H9 (cell line): ENCODE data around the gene ANK2. TPM values are rescaled to one million over a fixed set of nuclear protein-coding genes. Genes with fewer than 3 reads are reported as not detected.

Source experiments
- DNase-seq: peaks from one replicate; pipeline ENCODE4 v3.0.0-alpha.2; 2017
- H2AFZ ChIP-seq: one replicate; pipeline ENCODE4 v1.6.1; 2013; ENCODE audit warnings: mild to moderate bottlenecking, low read length, control low read depth, moderate library complexity
- H2AK5ac ChIP-seq: 2 replicates; pipeline ENCODE4 v1.6.1; 2013; ENCODE audit warnings: low read length, control low read depth, mixed read lengths; ENCODE audit not compliant: insufficient read length
- H2BK120ac ChIP-seq: one replicate; pipeline ENCODE4 v1.6.1; 2013; ENCODE audit warnings: low read depth, mild to moderate bottlenecking, low read length, control low read depth, inconsistent platforms; ENCODE audit not compliant: poor library complexity, severe bottlenecking
- H2BK12ac ChIP-seq: 2 replicates; pipeline ENCODE4 v1.6.1; 2013; ENCODE audit warnings: low read length, control low read depth, mixed read lengths, low read depth; ENCODE audit not compliant: insufficient read length
- H2BK15ac ChIP-seq: 2 replicates; pipeline ENCODE4 v1.6.1; 2013; ENCODE audit warnings: low read depth, low read length, control low read depth
- H2BK20ac ChIP-seq: one replicate; pipeline ENCODE4 v1.6.1; 2013; ENCODE audit warnings: low read depth, mild to moderate bottlenecking, low read length, control low read depth, inconsistent platforms; ENCODE audit not compliant: poor library complexity, severe bottlenecking
- H2BK5ac ChIP-seq: 2 replicates; pipeline ENCODE4 v1.6.1; 2013; ENCODE audit warnings: low read length, control low read depth, mixed read lengths; ENCODE audit not compliant: insufficient read length
- H3K14ac ChIP-seq: 2 replicates; pipeline ENCODE4 v1.6.1; 2013; ENCODE audit warnings: low read length, control low read depth; ENCODE audit not compliant: insufficient read depth
- H3K18ac ChIP-seq: 2 replicates; pipeline ENCODE4 v1.6.1; 2013; ENCODE audit warnings: low read depth, mild to moderate bottlenecking, mixed read lengths, low read length, control low read depth; ENCODE audit not compliant: insufficient read length
- H3K23ac ChIP-seq: 2 replicates; pipeline ENCODE4 v1.6.1; 2013; ENCODE audit warnings: low read length, control low read depth, mixed read lengths, low read depth; ENCODE audit not compliant: insufficient read length
- H3K23me2 ChIP-seq: 2 replicates; pipeline ENCODE4 v1.6.1; 2013; ENCODE audit warnings: low read depth, mild to moderate bottlenecking, mixed read lengths, low read length, control low read depth; ENCODE audit not compliant: insufficient read length, poor library complexity, severe bottlenecking
- H3K27ac ChIP-seq: 2 replicates; pipeline ENCODE4 v1.5.1; 2013; ENCODE audit warnings: low read length, control low read depth, mixed read lengths, low read depth; ENCODE audit not compliant: insufficient read length
- H3K27me3 ChIP-seq: 2 replicates; pipeline ENCODE4 v1.6.1; 2013; ENCODE audit warnings: low read length, control low read depth, inconsistent platforms; ENCODE audit not compliant: insufficient read depth
- H3K4ac ChIP-seq: 2 replicates; pipeline ENCODE4 v1.6.1; 2013; ENCODE audit warnings: low read depth, mild to moderate bottlenecking, control low read depth, inconsistent platforms, low read length, moderate library complexity
- H3K4me1 ChIP-seq: 2 replicates; pipeline ENCODE4 v1.6.1; 2013; ENCODE audit warnings: low read length, control low read depth, inconsistent platforms; ENCODE audit not compliant: insufficient read depth
- H3K4me2 ChIP-seq: 2 replicates; pipeline ENCODE4 v1.6.1; 2013; ENCODE audit warnings: low read length, control low read depth, mixed read lengths; ENCODE audit not compliant: insufficient read length, insufficient read depth
- H3K56ac ChIP-seq: 2 replicates; pipeline ENCODE4 v1.6.1; 2013; ENCODE audit warnings: low read depth, mild to moderate bottlenecking, mixed read lengths, low read length, control low read depth; ENCODE audit not compliant: insufficient read length
- H3K79me1 ChIP-seq: 2 replicates; pipeline ENCODE4 v1.6.1; 2013; ENCODE audit warnings: low read depth, mild to moderate bottlenecking, moderate library complexity, low read length, control low read depth, inconsistent platforms; ENCODE audit not compliant: insufficient read depth, poor library complexity, severe bottlenecking
- H3K79me2 ChIP-seq: 2 replicates; pipeline ENCODE4 v1.6.1; 2013; ENCODE audit warnings: low read length, control low read depth, inconsistent platforms; ENCODE audit not compliant: insufficient read depth
- H3K9ac ChIP-seq: 2 replicates; pipeline ENCODE4 v1.6.1; 2013; ENCODE audit warnings: low read length, control low read depth, mixed read lengths; ENCODE audit not compliant: insufficient read length; ENCODE audit errors: extremely low read depth
- H3K9me3 ChIP-seq: one replicate; pipeline ENCODE4 v1.6.1; 2013; ENCODE audit warnings: low read depth, low read length, inconsistent platforms; ENCODE audit not compliant: control insufficient read depth
- H3T11ph ChIP-seq: one replicate; pipeline ENCODE4 v1.6.1; 2013; ENCODE audit warnings: mild to moderate bottlenecking, low read length, control low read depth, inconsistent platforms
- H4K20me1 ChIP-seq: one replicate; pipeline ENCODE4 v1.6.1; 2013; ENCODE audit not compliant: control insufficient read depth, insufficient read length, insufficient read depth
- H4K5ac ChIP-seq: 2 replicates; pipeline ENCODE4 v1.6.1; 2013; ENCODE audit warnings: low read depth, mild to moderate bottlenecking, mixed read lengths, low read length, control low read depth; ENCODE audit not compliant: insufficient read length
- H4K8ac ChIP-seq: replicated peaks from 2 replicates; pipeline ENCODE4 v1.6.1; 2013; ENCODE audit warnings: low read length, control low read depth, mixed read lengths, low read depth; ENCODE audit not compliant: insufficient read length
- H4K91ac ChIP-seq: 2 replicates; pipeline ENCODE4 v1.6.1; 2013; ENCODE audit warnings: low read depth, mild to moderate bottlenecking, moderate library complexity, mixed read lengths, low read length, control low read depth; ENCODE audit not compliant: insufficient read length
- H3K27ac Mint-ChIP-seq, 3 experiments: 2 replicates in 2 of 3; 3 replicates in 1 of 3; pipeline ENCODE4 v1.8.0; 2020 to 2021; ENCODE audit warnings: mixed read lengths in 3 of 3, mild to moderate bottlenecking in 1 of 3, moderate library complexity in 1 of 3
- H3K27me3 Mint-ChIP-seq: 2 replicates; pipeline ENCODE4 v1.8.0; 2021; ENCODE audit warnings: low read depth, mild to moderate bottlenecking, moderate library complexity, mixed read lengths
- H3K36me3 Mint-ChIP-seq, 3 experiments: 2 replicates in 2 of 3; 3 replicates in 1 of 3; pipeline ENCODE4 v1.8.0; 2020 to 2021; ENCODE audit warnings: low read depth in 3 of 3, mixed read lengths in 3 of 3; ENCODE audit not compliant: insufficient read depth in 1 of 3
- H3K4me1 Mint-ChIP-seq, 2 experiments: 2 replicates each; pipeline ENCODE4 v1.8.0; 2020; ENCODE audit warnings: mixed read lengths in 2 of 2
- H3K4me3 Mint-ChIP-seq, 2 experiments: 2 replicates in 1 of 2; 3 replicates in 1 of 2; pipeline ENCODE4 v1.8.0; 2020 to 2021; ENCODE audit warnings: mild to moderate bottlenecking in 2 of 2, mixed read lengths in 2 of 2, moderate library complexity in 1 of 2
- H3K9me3 Mint-ChIP-seq, 2 experiments: 2 replicates in 1 of 2; 3 replicates in 1 of 2; pipeline ENCODE4 v1.8.0; 2020; ENCODE audit warnings: mild to moderate bottlenecking in 2 of 2, mixed read lengths in 2 of 2, moderate library complexity in 1 of 2
- WGBS: extraction: QIAGEN DNeasy Blood & Tissue Kit; methylation state at CpG from one replicate; pipeline ENCODE4 v1.1.7; 2013; ENCODE audit warnings: missing lambda C conversion rate, low lambda C conversion rate, mixed read lengths; ENCODE audit not compliant: insufficient read length; ENCODE audit errors: extremely low coverage; 5-methylcytosine and 5-hydroxymethylcytosine counted together
- total RNA-seq: library from RNA; stranded (reverse); gene quantifications from 2 replicates; pipeline ENCODE4 v1.2.1, GENCODE V29; 2021
- TF ChIP-seq, protein P1 (sequence below): fragments of 200-600 bp; sonication (generic); conservative IDR thresholded peaks from 3 replicates; pipeline ENCODE4 v1.8.0; 2021; ENCODE audit warnings: antibody characterized with exemption, mild to moderate bottlenecking

The ANK2 gene
- total RNA-seq, 1 experiment from 2014 or later: 36.8 TPM

GRCh38 chr4:113070755-113071154 is 21.3 kb downstream of the ANK2 start:
- Histone ChIP-seq H3K4me2 (no peak overlapping the region), H3T11ph (no peak overlapping the region), H3K4me1 (peaks cover 2% of the 10 kb centered on the region; the same call in 1 of the 2 replicates), H2BK20ac (no peak overlapping the region), H3K9me3 (no peaks in the 10 kb centered on the region), H4K91ac (no peak overlapping the region), H4K5ac (no peak overlapping the region), H3K79me1 (no peaks in the 10 kb centered on the region), H3K14ac (no peak overlapping the region), H4K20me1 (no peaks in the 10 kb centered on the region), H3K79me2 (no peaks in the 10 kb centered on the region), H3K9ac (no peak overlapping the region), H2BK15ac (no peak overlapping the region), H3K23ac (no peak overlapping the region), H2AK5ac (no peak overlapping the region), H3K56ac (no peak overlapping the region), H3K4ac (no peak overlapping the region), H3K23me2 (no peaks in the 10 kb centered on the region), H2BK12ac (no peak overlapping the region), H3K27ac (no peak overlapping the region), H2BK120ac (no peak overlapping the region), H4K8ac (no peak overlapping the region), H3K27me3 (no peaks in the 10 kb centered on the region; the same call in 1 of the 2 replicates), H3K18ac (no peak overlapping the region), H2AFZ (no peak overlapping the region), H2BK5ac (no peak overlapping the region)
- peak overlapping the region in 1 of 3 experiments; percentile 31; a peak in 1 of 7 replicates for H3K27ac Mint-ChIP-seq
- TF ChIP-seq, protein P1, sequence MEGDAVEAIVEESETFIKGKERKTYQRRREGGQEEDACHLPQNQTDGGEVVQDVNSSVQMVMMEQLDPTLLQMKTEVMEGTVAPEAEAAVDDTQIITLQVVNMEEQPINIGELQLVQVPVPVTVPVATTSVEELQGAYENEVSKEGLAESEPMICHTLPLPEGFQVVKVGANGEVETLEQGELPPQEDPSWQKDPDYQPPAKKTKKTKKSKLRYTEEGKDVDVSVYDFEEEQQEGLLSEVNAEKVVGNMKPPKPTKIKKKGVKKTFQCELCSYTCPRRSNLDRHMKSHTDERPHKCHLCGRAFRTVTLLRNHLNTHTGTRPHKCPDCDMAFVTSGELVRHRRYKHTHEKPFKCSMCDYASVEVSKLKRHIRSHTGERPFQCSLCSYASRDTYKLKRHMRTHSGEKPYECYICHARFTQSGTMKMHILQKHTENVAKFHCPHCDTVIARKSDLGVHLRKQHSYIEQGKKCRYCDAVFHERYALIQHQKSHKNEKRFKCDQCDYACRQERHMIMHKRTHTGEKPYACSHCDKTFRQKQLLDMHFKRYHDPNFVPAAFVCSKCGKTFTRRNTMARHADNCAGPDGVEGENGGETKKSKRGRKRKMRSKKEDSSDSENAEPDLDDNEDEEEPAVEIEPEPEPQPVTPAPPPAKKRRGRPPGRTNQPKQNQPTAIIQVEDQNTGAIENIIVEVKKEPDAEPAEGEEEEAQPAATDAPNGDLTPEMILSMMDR: no peak
- peaks cover 22 to 28% of the 10 kb centered on the region in 2 experiments for H3K4me1 Mint-ChIP-seq
- no peaks in the 10 kb centered on the region for H3K27me3 Mint-ChIP-seq
- no peak overlapping the region for H3K4me3 Mint-ChIP-seq
- H3K9me3 Mint-ChIP-seq: no peaks in the 10 kb centered on the region
- no peak for DNase-seq
- no CpG with 5 or more reads among the region's 2 CpGs for WGBS
- peaks cover 0 to 14% (median 9%) of the 10 kb centered on the region in 3 experiments; a peak in 2 of 7 replicates for H3K36me3 Mint-ChIP-seq
